Activated CD4-positive, alpha-beta T cell treated with anti-CD3 and anti-CD28 coated beads, Interleukin-2, Interleukin-4, amounts not matched to agents 100 ng/mL and 50 ng/mL, durations not matched to agents 16 hours and 8 hours (primary cell): ENCODE results near the gene DRC3.

ENCODE experiments used
- DNase-seq: peaks from one replicate; pipeline ENCODE4 v3.0.0-alpha.2; 2020; ENCODE audit warnings: low spot score

Gene DRC3

GRCh38 chr17:18025241-18025944, 52.7 kb downstream of the DRC3 start:
- peak; percentile 77 for DNase-seq

GRCh38 chr17:18025945-18026776, 53.5 kb downstream of the DRC3 start:
- DNase-seq = no peak

- DNase-seq = no peak
Observed at GRCh38 chr17:18027280-18027679, 54.6 kb downstream of the DRC3 start.

GRCh38 chr17:18028114-18028951, 55.7 kb downstream of the DRC3 start:
- no peak for DNase-seq

- no peak for DNase-seq
Observed at GRCh38 chr17:18028952-18029540, 56.4 kb downstream of the DRC3 start.

- DNase-seq = no peak
Observed at GRCh38 chr17:18031955-18032354, 59.3 kb downstream of the DRC3 start.

- DNase-seq = peak; percentile 83
Observed at GRCh38 chr17:18033442-18034099, 60.9 kb downstream of the DRC3 start.

GRCh38 chr17:18035704-18036103, 63.0 kb downstream of the DRC3 start:
- DNase-seq = no peak

- no peak for DNase-seq
Observed at GRCh38 chr17:18037486-18037885, 64.8 kb downstream of the DRC3 start.

GRCh38 chr17:18038149-18038850, 65.6 kb downstream of the DRC3 start:
- peak; percentile 51 for DNase-seq

GRCh38 chr17:18038861-18039534, 66.3 kb downstream of the DRC3 start, which contains the start of the genes ATPAF2 and GID4:
Gene ATPAF2 (minus strand): TSS chr17:18039168. CDS start chr17:18039013, 155 bp downstream.
Gene GID4 (plus strand): TSS chr17:18039408. CDS start chr17:18039465, 57 bp downstream.
- peak; percentile 100 for DNase-seq

GRCh38 chr17:18039535-18040260, 67.0 kb downstream of the DRC3 start:
- no peak for DNase-seq

GRCh38 chr17:18040261-18040858, 67.7 kb downstream of the DRC3 start:
- no peak for DNase-seq

- DNase-seq = no peak
Observed at GRCh38 chr17:18041776-18042175, 69.1 kb downstream of the DRC3 start.

- no peak for DNase-seq
Observed at GRCh38 chr17:18042983-18043382, 70.3 kb downstream of the DRC3 start.

- DNase-seq = no peak
Observed at GRCh38 chr17:18043491-18043890, 70.8 kb downstream of the DRC3 start.

GRCh38 chr17:18044609-18045008, 71.9 kb downstream of the DRC3 start:
- no peak for DNase-seq

GRCh38 chr17:18045691-18046350, 73.2 kb downstream of the DRC3 start:
- DNase-seq = no peak
